ENCODE data around the gene GATC. TPM values are rescaled to one million over a fixed set of nuclear protein-coding genes. Genes with fewer than 3 reads are reported as not detected.
A peak's percentile ranks its signal among the peaks of the same experiment; 100 is the strongest.

Gene GATC
- 10 to 100 TPM; 18.3 to 32.7 (median 27.6) TPM for total RNA-seq
- 10 to 100 TPM in 1 of 2 donors, 1 to 10 TPM in 1; 8.6 to 12.3 TPM for polyA plus RNA-seq

GRCh38 chr12:120445911-120446843, at the start of gene GATC, which contains the start of gene TRIAP1:
GATC (plus strand) TSS chr12:120446444; CDS start chr12:120446481, 37 bp downstream.
TRIAP1 (minus strand) TSS chr12:120446384; CDS start chr12:120446372, 12 bp downstream.
- Histone ChIP-seq H3K36me3 (peaks cover 0 to 29% (median 0%) of the 10 kb centered on the region in 3 donors), H3K27me3 (no peaks in the 10 kb centered on the region), H3K4me3 (peak within 1 kb of the TSS; percentile 70 to 97 (median 85)), H3K4me1 (peaks cover 6 to 22% (median 11%) of the 10 kb centered on the region in 3 donors), H3K9me3 (no peaks in the 10 kb centered on the region), H3K27ac (peak within 1 kb of the TSS; percentile 89 to 94 (median 92))
- WGBS, 2 donors, result 0% methylated on average over 73 of the region's 73 CpGs
- TF ChIP-seq CTCF (IDR thresholded peaks at IDR 0.05), result no peak
- FAIRE-seq, result no peak
- peak; percentile 81 to 95 (median 84) for DNase-seq
- intact Hi-C loops (cut with DNase I), result no loop called here
- peak; percentile 93 to 98 (median 96) for ATAC-seq

- peaks cover 0 to 12% (median 0%) of the 10 kb centered on the region in 3 donors for H3K4me1 ChIP-seq
- no peak overlapping the region for H3K4me3 ChIP-seq
- no peak for TF ChIP-seq CTCF (IDR thresholded peaks at IDR 0.05)
- H3K27me3 ChIP-seq, result no peaks in the 10 kb centered on the region
- H3K36me3 ChIP-seq, result no peaks in the 10 kb centered on the region
- FAIRE-seq (no peak), ATAC-seq (peak in 2 of 4 donors; percentile 54 to 66), DNase-seq (peak in 3 of 6 donors; percentile 20 to 62 (median 58))
- WGBS, 2 donors, result 59 to 61% methylated on average over 33 of the region's 33 CpGs
- intact Hi-C loops (cut with DNase I), result no loop called here
- no peaks in the 10 kb centered on the region for H3K9me3 ChIP-seq
- peak overlapping the region in 1 of 4 donors; percentile 37 for H3K27ac ChIP-seq
Observed at GRCh38 chr12:120397824-120398540, 48.3 kb upstream of the GATC start.

GRCh38 chr12:120399531-120399930, 46.7 kb upstream of the GATC start:
- Histone ChIP-seq H3K4me3 (no peak overlapping the region), H3K4me1 (peaks cover 0 to 4% (median 0%) of the 10 kb centered on the region in 3 donors), H3K27me3 (no peaks in the 10 kb centered on the region), H3K27ac (no peak overlapping the region), H3K9me3 (no peaks in the 10 kb centered on the region), H3K36me3 (no peaks in the 10 kb centered on the region)
- no peak for DNase-seq
- ATAC-seq, result no peak
- FAIRE-seq, result no peak
- intact Hi-C loops (cut with DNase I), result no loop called here
- WGBS, 2 donors, result 76 to 77% methylated on average over 5 of the region's 5 CpGs
- no peak for TF ChIP-seq CTCF (IDR thresholded peaks at IDR 0.05)

GRCh38 chr12:120402217-120402616, 44.0 kb upstream of the GATC start:
- Histone ChIP-seq H3K9me3 (no peaks in the 10 kb centered on the region), H3K4me3 (no peak overlapping the region), H3K36me3 (no peaks in the 10 kb centered on the region), H3K27me3 (no peaks in the 10 kb centered on the region), H3K4me1 (no peaks in the 10 kb centered on the region), H3K27ac (no peak overlapping the region)
- no peak for FAIRE-seq
- ATAC-seq, result no peak
- intact Hi-C loops (cut with DNase I), result no loop called here
- no peak for TF ChIP-seq CTCF (IDR thresholded peaks at IDR 0.05)
- no peak for DNase-seq
- WGBS, 2 donors, result 52 to 60% methylated on average over 13 of the region's 13 CpGs
